Measurements from ENCODE around the gene USP25.

GRCh38 chr21:15729346-15729673 is 472 bp upstream of the USP25 start:
- TF ChIP-seq CTCF (IDR thresholded peaks at IDR 0.05 in 8 of 11, conservative IDR thresholded peaks at IDR 0.05 in 3 of 11) (no peak), POLR2A (IDR thresholded peaks at IDR 0.05) (no peak)
